Measurements from ENCODE around the gene TAF11L14.
"Not testable (repeated sequence)": the region's sequence is repeated elsewhere in the genome, so short reads cannot be mapped to it uniquely, and the experiment has no call there.

Gene TAF11L14

GRCh38 chr5:17634160-17634559, at the start of gene TAF11L14:
TSS of gene TAF11L14 (plus strand) at chr5:17634460.
- no peak for DNase-seq (ENCODE audit: low spot score)

GRCh38 chr5:17585658-17586057, 48.6 kb upstream of the TAF11L14 start, which contains the start of gene TAF11L7:
TSS of gene TAF11L7 (minus strand) at chr5:17585758.
- DNase-seq (ENCODE audit: low spot score) = not testable (repeated sequence)

DNA sequence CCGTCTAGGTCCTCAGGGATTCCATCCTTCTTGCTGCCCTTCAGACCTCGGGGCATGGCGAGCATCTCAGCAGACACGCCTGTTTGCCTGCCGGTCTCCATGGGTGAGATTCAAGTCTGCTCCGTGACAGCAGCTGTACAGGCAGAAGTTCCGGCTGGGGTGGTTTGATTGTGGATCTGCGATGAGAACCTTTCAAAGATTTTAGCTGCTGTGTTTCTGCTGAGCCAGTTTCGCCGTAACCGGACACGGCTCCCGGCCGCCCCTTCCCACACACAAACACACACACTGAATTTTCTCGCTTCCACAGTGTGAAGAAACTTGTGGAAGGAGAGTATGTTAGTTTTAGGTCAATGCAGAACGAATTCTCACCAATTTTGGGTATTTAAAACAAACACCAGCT, 43.4 kb upstream of the TAF11L14 start, which contains the start of gene TAF11L8:
TSS of gene TAF11L8 (minus strand) at position 101 of the 400 bp plus-strand sequence.
- DNase-seq (ENCODE audit: low spot score) = not testable (repeated sequence)

DNA sequence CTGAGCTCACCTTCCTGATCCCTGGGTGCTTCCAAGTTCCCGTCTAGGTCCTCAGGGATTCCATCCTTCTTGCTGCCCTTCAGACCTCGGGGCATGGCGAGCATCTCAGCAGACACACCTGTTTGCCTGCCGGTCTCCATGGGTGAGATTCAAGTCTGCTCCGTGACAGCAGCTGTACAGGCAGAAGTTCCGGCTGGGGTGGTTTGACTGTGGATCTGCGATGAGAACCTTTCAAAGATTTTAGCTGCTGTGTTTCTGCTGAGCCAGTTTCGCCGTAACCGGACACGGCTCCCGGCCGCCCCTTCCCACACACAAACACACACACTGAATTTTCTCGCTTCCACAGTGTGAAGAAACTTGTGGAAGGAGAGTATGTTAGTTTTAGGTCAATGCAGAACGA, 40.0 kb upstream of the TAF11L14 start, which contains the start of gene TAF11L9:
TSS of gene TAF11L9 (minus strand) at position 140 of the 400 bp plus-strand sequence.
- DNase-seq (ENCODE audit: low spot score) = not testable (repeated sequence)

GRCh38 chr5:17597728-17598127, 36.5 kb upstream of the TAF11L14 start, which contains the start of gene TAF11L10:
TSS of gene TAF11L10 (minus strand) at chr5:17597828.
- not testable (repeated sequence) for DNase-seq (ENCODE audit: low spot score)

- DNase-seq (ENCODE audit: low spot score) = not testable (repeated sequence)
Observed at GRCh38 chr5:17603880-17604279, 30.4 kb upstream of the TAF11L14 start, which contains the start of gene TAF11L11. TSS of gene TAF11L11 (plus strand) at chr5:17604183.

GRCh38 chr5:17604951-17605350, 29.3 kb upstream of the TAF11L14 start:
- DNase-seq (ENCODE audit: low spot score) = no peak

- not testable (repeated sequence) for DNase-seq (ENCODE audit: low spot score)
Observed at GRCh38 chr5:17607461-17607860, 26.8 kb upstream of the TAF11L14 start.

DNA sequence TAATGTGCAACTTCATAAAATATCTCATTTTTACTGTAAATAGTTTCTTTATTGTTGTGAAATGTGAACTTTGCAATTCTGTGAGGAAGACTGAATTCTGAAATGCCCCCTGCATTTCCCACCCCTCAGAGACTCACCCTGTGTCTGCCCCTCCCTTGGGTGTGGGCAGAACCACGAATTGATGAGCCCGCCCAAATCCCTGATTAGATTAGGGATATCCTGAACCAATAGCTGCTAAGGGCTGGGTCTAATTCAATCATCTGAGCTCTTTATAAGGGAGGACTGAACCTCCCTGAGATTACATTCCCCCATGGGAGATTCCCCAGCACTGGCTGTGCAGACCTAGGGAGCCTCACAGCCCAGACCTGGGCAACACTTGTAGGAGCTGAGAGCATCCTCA, 24.2 kb upstream of the TAF11L14 start, which contains the start of gene TAF11L12:
TSS of gene TAF11L12 (plus strand) at position 301 of the 400 bp plus-strand sequence.
- not testable (repeated sequence) for DNase-seq (ENCODE audit: low spot score)

DNA sequence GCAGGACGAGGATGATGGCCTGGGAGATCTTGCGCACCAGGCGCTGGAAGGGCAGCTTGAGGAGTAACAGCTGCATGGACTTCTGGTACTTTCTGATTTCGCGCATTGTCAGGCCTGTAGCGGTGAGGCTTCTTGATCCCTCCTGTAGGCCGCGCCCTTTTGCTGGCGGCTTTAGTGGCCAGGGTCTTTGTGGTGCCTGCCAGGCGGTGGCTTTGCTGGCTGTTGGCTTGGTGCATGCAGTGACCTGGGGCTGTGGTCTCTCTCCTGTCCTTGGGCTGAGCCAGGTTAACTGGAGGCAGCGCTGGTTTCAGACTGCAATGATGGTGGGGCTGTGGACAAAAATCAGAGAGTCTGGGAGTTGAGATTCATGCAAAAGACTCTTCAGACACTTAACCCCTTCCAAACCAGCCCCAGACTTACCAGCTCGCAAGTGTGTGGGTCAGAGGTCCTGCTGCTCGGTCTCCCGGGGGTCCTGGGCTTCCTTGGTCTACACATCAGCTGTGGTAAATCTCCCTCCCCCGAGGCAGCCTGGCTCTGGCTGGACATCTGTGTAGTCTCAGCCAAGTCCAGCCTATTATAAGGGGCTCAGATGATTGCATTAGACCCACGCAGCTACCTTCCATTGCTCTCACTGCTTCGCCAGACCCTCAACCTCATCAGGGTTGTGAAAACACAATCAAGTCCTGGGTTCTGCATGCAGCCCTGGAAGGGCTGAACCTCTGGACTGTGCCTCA, 19.2 kb upstream of the TAF11L14 start:
- DNase-seq (ENCODE audit: low spot score) = no peak

DNA sequence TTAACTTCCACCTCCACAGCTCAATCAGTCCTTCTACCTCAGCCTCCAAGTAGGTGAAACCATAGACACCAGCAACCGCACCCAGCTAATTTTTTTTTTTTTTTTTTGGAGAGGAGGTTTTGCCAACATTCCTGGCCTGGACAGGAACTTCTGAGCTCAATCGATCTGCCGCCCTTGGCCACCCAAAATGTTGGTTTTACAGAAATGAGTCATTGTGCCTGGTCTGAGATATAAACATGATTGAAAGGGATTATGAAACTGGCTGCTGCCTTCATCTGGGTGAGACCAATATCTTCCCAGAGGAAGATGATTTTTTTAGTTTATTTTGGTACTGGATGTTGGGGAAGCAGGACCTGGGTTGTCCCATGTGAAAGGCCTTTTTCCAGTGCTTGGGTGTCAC, 14.9 kb upstream of the TAF11L14 start:
- no peak for DNase-seq (ENCODE audit: low spot score)

DNA sequence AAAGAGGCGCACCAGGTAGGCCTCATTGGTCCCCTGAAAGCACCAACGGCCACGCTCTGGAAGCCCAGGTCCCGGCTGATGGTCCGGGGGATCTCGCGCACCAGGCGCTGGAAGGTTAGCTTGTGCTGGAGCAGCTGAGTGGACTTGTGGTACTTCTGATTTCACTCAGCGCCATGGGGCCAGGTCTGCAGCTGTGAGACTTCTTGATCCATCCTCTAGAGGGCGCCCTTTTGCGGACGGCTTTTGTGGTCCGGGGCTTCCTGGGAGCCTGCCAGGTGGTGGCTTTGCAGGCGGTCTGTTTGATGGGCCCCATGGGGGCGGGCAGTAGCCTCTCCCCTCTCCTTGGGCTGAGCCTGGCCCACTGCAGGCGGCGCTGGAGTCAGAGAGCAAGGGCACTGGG, 13.6 kb upstream of the TAF11L14 start:
- no peak for DNase-seq (ENCODE audit: low spot score)

DNA sequence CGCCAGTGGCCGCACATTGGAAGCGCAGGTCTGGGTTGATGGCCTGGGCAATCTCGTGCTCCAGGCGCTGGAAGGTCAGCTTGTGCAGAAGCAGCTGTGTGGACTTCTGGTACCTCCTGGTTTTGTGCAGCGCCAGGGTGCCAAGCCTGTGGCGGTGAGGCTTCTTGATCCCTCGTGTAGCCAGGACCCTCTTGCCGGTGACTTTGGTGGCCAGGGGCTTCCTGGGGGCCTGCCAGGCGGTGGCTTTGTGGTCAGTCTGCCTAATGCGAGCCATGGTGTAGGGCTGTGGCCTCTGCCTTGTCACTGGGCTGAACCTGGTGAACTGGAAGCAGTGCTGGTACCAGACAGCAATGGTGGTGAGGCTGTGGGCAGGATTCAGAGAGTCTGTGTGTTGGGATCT, 8.6 kb upstream of the TAF11L14 start:
- no peak for DNase-seq (ENCODE audit: low spot score)

- not testable (repeated sequence) for DNase-seq (ENCODE audit: low spot score)
Observed at GRCh38 chr5:17631788-17632187, 2.5 kb upstream of the TAF11L14 start, which contains the start of gene TAF11L13. TSS of gene TAF11L13 (plus strand) at chr5:17632088.

DNA sequence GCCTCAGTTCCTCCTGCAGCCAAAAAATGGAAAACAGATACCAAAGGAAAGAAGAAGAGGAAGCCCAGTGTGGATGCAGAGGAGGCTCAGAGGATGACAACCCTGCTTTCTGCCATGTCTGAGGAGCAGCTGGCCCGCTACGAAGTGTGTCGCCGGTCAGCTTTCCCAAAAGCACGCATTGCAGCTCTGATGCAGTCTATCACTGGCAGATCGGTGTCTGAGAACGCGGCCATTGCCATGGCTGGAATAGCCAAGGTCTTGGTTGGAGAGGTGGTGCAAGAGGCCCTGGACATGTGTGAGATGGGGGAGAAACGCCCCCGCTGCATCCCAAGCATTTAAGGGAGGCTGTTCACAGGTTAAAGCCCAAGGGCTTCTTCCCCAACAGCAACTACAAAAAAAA, 15.0 kb downstream of the TAF11L14 start:
- DNase-seq (ENCODE audit: low spot score) = not testable (repeated sequence)

DNA sequence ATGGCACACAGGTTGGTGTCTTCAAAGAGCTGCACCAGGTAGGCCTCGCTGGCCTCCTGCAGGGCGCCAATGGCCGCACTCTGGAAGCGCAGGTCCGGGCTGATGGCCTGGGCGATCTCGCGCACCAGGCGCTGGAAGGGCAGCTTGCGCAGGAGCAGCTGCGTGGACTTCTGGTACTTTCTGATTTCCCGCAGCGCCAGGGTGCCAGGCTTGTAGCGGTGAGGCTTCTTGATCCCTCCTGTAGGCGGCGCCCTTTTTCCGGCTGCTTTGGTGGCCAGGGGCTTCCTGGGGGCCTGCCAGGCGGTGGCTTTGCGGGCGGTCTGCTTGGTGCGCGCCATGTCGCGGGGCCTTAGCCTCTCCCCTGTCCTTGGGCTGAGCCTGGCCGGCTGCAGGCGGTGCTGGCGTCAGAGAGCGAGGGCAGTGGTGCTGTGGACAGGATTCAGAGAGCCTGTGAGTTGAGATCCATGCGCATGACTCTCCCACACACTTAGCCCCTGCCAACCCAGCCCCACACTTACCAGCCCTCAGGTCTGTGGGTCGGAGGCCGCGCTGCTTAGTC, 21.0 kb downstream of the TAF11L14 start:
- not testable (repeated sequence) for DNase-seq (ENCODE audit: low spot score)

- no peak for DNase-seq (ENCODE audit: low spot score)
Observed at GRCh38 chr5:17655921-17656320, 21.7 kb downstream of the TAF11L14 start.

GRCh38 chr5:17663182-17663581, 28.9 kb downstream of the TAF11L14 start:
- DNase-seq (ENCODE audit: low spot score) = no peak

GRCh38 chr5:17665836-17666235, 31.6 kb downstream of the TAF11L14 start:
- DNase-seq (ENCODE audit: low spot score) = no peak

GRCh38 chr5:17666726-17667235, 32.5 kb downstream of the TAF11L14 start:
- DNase-seq (ENCODE audit: low spot score) = no peak

DNA sequence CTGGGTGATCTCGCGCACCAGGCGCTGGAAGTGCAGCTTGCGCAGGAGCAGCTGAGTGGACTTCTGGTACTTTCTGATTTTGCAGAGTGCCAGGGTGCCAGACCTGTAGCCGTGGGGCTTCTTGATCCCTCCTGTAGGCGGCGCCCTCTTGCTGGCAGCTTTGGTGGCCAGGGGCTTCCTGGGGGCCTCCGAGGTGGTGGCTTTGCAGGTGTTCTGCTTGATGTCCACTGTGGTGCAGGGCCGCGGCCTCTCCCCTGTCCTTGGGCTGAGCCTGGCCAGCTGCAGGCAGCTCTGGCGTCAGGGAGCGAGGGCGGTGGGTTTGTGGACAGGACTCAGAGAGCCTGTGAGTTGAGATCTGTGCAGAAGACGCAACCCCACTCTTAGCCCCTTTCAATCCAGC, 36.1 kb downstream of the TAF11L14 start:
- DNase-seq (ENCODE audit: low spot score) = no peak

- DNase-seq (ENCODE audit: low spot score) = no peak
Observed at GRCh38 chr5:17678751-17679324, 44.6 kb downstream of the TAF11L14 start.
